ENCODE measurements around the gene SCAANT1. TPM values are rescaled to one million over a fixed set of nuclear protein-coding genes. Genes with fewer than 3 reads are reported as not detected.

The SCAANT1 gene
- total RNA-seq, result not detected

DNA sequence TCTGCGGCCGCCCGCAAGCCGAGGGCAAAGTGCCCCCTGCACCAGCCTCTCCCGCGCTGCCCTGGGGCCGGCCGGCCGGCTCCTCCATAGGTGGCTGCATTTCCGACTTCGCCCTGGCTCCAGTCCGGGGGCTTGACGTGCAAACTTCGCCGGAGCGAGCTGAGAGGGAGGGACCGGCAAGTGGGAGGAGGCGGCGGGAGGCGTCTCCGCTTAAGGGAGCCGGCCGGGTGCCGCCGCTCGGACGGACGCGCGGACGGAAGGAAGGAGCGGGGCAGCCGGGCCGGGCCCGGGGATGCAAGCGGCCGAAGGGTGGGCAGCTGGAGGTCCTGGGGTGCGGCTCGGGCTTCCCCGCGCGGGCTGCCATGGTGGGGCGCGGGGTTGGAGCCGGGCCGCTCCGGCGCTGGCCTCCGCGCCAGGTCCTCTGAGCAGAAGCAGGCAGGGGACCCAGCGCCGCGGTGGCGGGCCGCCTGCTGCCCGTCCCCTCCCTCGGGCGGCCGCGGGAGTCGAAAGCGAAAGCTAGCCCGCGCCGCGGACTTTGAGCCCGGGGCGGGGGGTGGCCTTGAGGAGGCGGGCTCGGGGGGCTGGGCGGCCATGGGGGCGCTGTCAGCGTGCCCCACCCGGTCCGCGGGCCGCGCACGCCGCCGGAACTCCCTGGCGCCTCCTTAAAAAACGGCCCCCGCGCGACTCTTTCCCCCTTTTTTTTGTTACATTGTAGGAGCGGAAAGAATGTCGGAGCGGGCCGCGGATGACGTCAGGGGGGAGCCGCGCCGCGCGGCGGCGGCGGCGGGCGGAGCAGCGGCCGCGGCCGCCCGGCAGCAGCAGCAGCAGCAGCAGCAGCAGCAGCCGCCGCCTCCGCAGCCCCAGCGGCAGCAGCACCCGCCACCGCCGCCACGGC is at the start of gene SCAANT1:
Gene SCAANT1 (minus strand): TSS at position 511 of the 895 bp plus-strand sequence.
- Mint-ChIP-seq H3K27me3 (no peaks in the 10 kb centered on the region), H3K27ac (peak within 1 kb of the TSS; percentile 97), H3K4me3 (peak within 1 kb of the TSS; percentile 92), H3K9me3 (no peaks in the 10 kb centered on the region), H3K36me3 (ENCODE audit: low read depth) (peaks cover 31% of the 10 kb centered on the region), H3K4me1 (ENCODE audit: low read depth) (peaks cover 37% of the 10 kb centered on the region)
- ChIA-PET CTCF (interaction anchor here (0.9 to 1.9 kb wide), 6 partner anchors 18 to 67 kb away, joined by 3 to 5 read pairs (median 3); no protein-coding TSS in a partner anchor), POLR2A (interaction anchor here (0.6 to 1.8 kb wide), 6 partner anchors 11 to 66 kb away, joined by 3 to 6 read pairs (median 4); no protein-coding TSS in a partner anchor)
- TF ChIP-seq, protein P1, sequence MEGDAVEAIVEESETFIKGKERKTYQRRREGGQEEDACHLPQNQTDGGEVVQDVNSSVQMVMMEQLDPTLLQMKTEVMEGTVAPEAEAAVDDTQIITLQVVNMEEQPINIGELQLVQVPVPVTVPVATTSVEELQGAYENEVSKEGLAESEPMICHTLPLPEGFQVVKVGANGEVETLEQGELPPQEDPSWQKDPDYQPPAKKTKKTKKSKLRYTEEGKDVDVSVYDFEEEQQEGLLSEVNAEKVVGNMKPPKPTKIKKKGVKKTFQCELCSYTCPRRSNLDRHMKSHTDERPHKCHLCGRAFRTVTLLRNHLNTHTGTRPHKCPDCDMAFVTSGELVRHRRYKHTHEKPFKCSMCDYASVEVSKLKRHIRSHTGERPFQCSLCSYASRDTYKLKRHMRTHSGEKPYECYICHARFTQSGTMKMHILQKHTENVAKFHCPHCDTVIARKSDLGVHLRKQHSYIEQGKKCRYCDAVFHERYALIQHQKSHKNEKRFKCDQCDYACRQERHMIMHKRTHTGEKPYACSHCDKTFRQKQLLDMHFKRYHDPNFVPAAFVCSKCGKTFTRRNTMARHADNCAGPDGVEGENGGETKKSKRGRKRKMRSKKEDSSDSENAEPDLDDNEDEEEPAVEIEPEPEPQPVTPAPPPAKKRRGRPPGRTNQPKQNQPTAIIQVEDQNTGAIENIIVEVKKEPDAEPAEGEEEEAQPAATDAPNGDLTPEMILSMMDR (IDR thresholded peaks at IDR 0.05), result no peak
- ATAC-seq (peak; percentile 76), DNase-seq (peak; percentile 83)
- intact Hi-C loops (cut with micrococcal nuclease), result loop anchor here (5.0 to 10.0 kb wide), 2 partner anchors 50 to 53 kb away; partner anchors contain the start of genes ATXN7 and THOC7

DNA sequence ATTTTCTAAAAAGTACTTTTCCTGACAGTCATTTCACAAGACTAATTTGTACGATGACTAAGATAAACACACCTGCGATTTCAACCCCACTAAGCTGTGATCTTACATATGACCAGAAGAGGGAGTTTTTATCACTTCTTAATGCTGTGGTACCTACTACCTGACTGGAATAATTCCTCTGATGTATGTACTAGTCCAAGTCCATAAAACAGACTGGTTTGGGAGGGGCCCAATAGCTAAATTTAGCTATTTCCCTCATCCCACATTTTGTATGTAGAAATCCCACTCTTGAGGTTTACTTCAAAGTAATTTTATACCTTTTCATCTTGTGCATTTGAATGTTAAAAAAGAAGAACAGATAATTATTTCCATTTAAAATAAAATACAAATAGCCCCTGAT is 49.7 kb upstream of the SCAANT1 start:
- H3K4me3 Mint-ChIP-seq, result no peak overlapping the region
- peak; percentile 85 for ATAC-seq
- no peak for DNase-seq
- TF ChIP-seq, protein P1 (IDR thresholded peaks at IDR 0.05), result peak; percentile 79
- peaks cover 49% of the 10 kb centered on the region for H3K4me1 Mint-ChIP-seq (ENCODE audit: low read depth)
- H3K27me3 Mint-ChIP-seq, result no peaks in the 10 kb centered on the region
- no peaks in the 10 kb centered on the region for H3K9me3 Mint-ChIP-seq
- H3K27ac Mint-ChIP-seq, result no peak overlapping the region
- POLR2A ChIA-PET, result interaction anchor here (1.4 to 1.6 kb wide), 2 partner anchors 10 to 33 kb away, joined by 4 to 5 read pairs; no protein-coding TSS in a partner anchor
- CTCF ChIA-PET, result interaction anchor here (0.6 to 32.0 kb wide), 16 partner anchors 9 to 143 kb away, joined by 3 to 595 read pairs (median 5); partner anchors contain the start of genes C3orf49, PSMD6 and SCAANT1
- H3K36me3 Mint-ChIP-seq (ENCODE audit: low read depth), result peaks cover 4% of the 10 kb centered on the region
- intact Hi-C loops (cut with micrococcal nuclease), result loop anchor here (1.0 to 10.0 kb wide), 2 partner anchors 31 to 47 kb away; partner anchors contain the start of gene SCAANT1

GRCh38 chr3:63960048-63960711 is 48.0 kb upstream of the SCAANT1 start:
- ChIA-PET CTCF (interaction anchor here (1.0 to 32.0 kb wide), 5 partner anchors 8 to 62 kb away, joined by 3 to 595 read pairs (median 20); partner anchors contain the start of gene PSMD6), POLR2A (no interaction called here)
- intact Hi-C loops (cut with micrococcal nuclease), result loop anchor here (10.0 kb wide), 1 partner anchor 45 kb away; the partner anchor contains the start of gene SCAANT1
- Mint-ChIP-seq H3K27me3 (no peaks in the 10 kb centered on the region), H3K27ac (peak overlapping the region; percentile 78), H3K4me1 (ENCODE audit: low read depth) (peaks cover 39% of the 10 kb centered on the region), H3K9me3 (no peaks in the 10 kb centered on the region), H3K4me3 (peak overlapping the region; percentile 19), H3K36me3 (ENCODE audit: low read depth) (peaks cover 7% of the 10 kb centered on the region)
- ATAC-seq, result no peak
- TF ChIP-seq, protein P1 (IDR thresholded peaks at IDR 0.05), result no peak
- DNase-seq, result no peak

GRCh38 chr3:63959146-63959545 is 47.0 kb upstream of the SCAANT1 start:
- ATAC-seq, result no peak
- CTCF ChIA-PET, result interaction anchor here (1.6 to 32.0 kb wide), 3 partner anchors 8 to 28 kb away, joined by 4 to 595 read pairs (median 7); no protein-coding TSS in a partner anchor
- peaks cover 31% of the 10 kb centered on the region for H3K4me1 Mint-ChIP-seq (ENCODE audit: low read depth)
- H3K27ac Mint-ChIP-seq, result peak overlapping the region; percentile 43
- no peak overlapping the region for H3K4me3 Mint-ChIP-seq
- no peak for DNase-seq
- POLR2A ChIA-PET, result no interaction called here
- H3K36me3 Mint-ChIP-seq (ENCODE audit: low read depth), result peaks cover 12% of the 10 kb centered on the region
- intact Hi-C loops (cut with micrococcal nuclease), result no loop called here
- H3K27me3 Mint-ChIP-seq, result no peaks in the 10 kb centered on the region
- TF ChIP-seq, protein P1 (IDR thresholded peaks at IDR 0.05), result no peak
- no peaks in the 10 kb centered on the region for H3K9me3 Mint-ChIP-seq
